ENCODE results near the gene CFB. TPM values are rescaled to one million over a fixed set of nuclear protein-coding genes. Genes with fewer than 3 reads are reported as not detected.

CFB gene
- total and polyA plus RNA-seq, 9 of the 15 experiments (the other 6 are each of a cell fraction or from before 2014, with no cell fraction given) = 0.08 to 0.91 (median 0.22) TPM; not detected in 4

- peak; percentile 91 for TF ChIP-seq HIVEP1 (CRISPR knock-in tag; IDR thresholded peaks at IDR 0.05)
- peak; percentile 100 for TF ChIP-seq GATAD2B (IDR thresholded peaks at IDR 0.05; ENCODE audit: borderline replicate concordance)
- TF ChIP-seq NR2C2 (CRISPR knock-in tag; IDR thresholded peaks at IDR 0.05) = peak; percentile 100
- TF ChIP-seq NR2C2 (tag; IDR thresholded peaks at IDR 0.05) = peak; percentile 100
- 0 out of 2 replicates have a peak, but pooled peaks have one; percentile 62 for TF ChIP-seq NFXL1 (CRISPR knock-in tag; IDR thresholded peaks at IDR 0.05)
- TF ChIP-seq ZNF280A (IDR thresholded peaks at IDR 0.05; ENCODE audit: low read depth, partially characterized antibody) = no peak
- TF ChIP-seq SRSF9 (IDR thresholded peaks at IDR 0.05; ENCODE audit: borderline replicate concordance, low read depth, low read length) = no peak
- TF ChIP-seq ZNF431 (CRISPR knock-in tag; IDR thresholded peaks at IDR 0.05) = no peak
- TF ChIP-seq GTF2A2 (tag; IDR thresholded peaks at IDR 0.05) = no peak
- TF ChIP-seq TCF3 (CRISPR knock-in tag; IDR thresholded peaks at IDR 0.05) = peak; percentile 33; the same call in 1 of the 2 replicates
- peak in 1 of 2 experiments; percentile 89; a peak in 1 of 4 replicates for TF ChIP-seq MLX (CRISPR knock-in tag; conservative IDR thresholded peaks at IDR 0.05)
- TF ChIP-seq ESRRA (IDR thresholded peaks at IDR 0.05; ENCODE audit: borderline replicate concordance, low read depth) = peak; percentile 84
- peak; percentile 96 for TF ChIP-seq MXI1 (IDR thresholded peaks at IDR 0.05; ENCODE audit: low read depth, low read length)
- TF ChIP-seq ZNF512 (tag; IDR thresholded peaks at IDR 0.05) = peak; percentile 67; the same call in 1 of the 2 replicates
- no peak for TF ChIP-seq NR3C1 (CRISPR knock-in tag; IDR thresholded peaks at IDR 0.05)
- TF ChIP-seq RERE (CRISPR knock-in tag; IDR thresholded peaks at IDR 0.05; ENCODE audit: borderline replicate concordance) = peak; percentile 92; the same call in 1 of the 2 replicates
These were observed 13.1 kb downstream of the CFB start, which contains the start of the genes NELFE and SKIC2 (continued) for GRCh38 chr6:31958741-31959739.
